GM18502 (cell line): ENCODE results near the gene ZBTB12.

Experiments
- ATAC-seq: cut with Tn5 transposase; IDR thresholded peaks from one replicate; pipeline ENCODE4 v1.9.1; 2021; ENCODE audit warnings: mild to moderate bottlenecking; ENCODE audit not compliant: unreplicated experiment, poor library complexity

Gene ZBTB12

DNA sequence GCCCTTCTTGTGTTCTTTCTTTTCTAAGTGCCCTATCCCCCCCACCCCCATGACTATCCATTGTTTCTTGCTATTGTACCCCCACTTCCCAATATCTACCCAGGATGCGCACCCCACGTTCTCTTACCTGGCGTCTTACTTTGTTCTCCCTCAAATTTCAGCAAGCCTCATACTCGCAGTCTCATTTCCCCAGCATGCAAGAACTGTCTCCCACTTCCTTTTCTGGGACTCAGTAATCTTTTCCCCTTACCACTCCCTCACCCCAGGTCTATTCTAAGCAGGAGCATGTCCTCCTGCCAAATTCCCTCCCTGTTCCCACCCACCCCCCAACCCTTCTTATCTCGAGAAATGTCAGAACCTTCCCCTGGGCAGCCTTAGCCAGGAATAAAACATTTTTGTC lies 2.7 kb downstream of the ZBTB12 start:
- ATAC-seq = no peak

GRCh38 chr6:31898383-31899011 lies 3.4 kb downstream of the ZBTB12 start:
- no peak for ATAC-seq

- ATAC-seq = no peak
Measured at GRCh38 chr6:31897612-31898382, 4.1 kb downstream of the ZBTB12 start, which contains the start of gene EHMT2. Gene EHMT2 (minus strand): TSS chr6:31897698. CDS start chr6:31897677, 21 bp downstream.

DNA sequence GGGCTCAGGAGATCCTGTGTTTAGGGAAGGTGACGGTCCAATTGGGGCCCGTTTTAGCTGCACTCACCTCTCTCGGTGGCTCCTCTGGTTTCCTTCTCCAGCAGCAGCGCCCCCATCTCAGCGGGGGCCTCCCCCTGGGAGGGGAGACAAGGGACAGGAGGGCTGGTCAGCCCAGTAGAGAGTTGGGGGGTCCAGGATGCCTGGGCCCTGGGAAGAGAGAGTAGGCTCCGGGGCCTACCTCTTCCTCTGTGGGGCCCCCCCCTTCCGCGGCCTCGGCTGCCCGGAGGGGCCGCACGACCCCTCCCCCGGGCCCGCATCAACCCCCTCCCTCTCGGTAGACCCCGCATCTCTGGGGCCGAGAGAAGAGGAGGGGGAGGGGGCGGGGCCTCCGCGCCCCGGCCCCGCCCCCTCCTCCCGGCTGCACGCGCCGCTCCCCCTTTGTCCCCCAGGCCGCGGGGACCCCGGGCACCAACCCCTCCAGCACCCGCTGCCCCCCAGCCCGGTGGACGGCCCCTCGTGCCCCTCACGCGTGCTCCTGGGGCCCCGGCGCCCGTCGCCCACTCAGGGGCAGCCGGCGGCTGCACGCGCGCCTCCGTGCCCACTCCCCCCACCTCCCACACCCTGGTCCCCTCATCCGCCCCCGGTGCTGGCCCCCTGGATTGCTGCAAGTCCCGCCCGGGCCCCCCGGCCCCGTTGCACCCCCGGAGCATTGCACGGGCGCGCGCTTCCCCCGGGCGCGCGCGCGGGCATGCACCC lies 4.9 kb downstream of the ZBTB12 start:
- no peak for ATAC-seq

- no peak for ATAC-seq
Measured at GRCh38 chr6:31896493-31896855, 5.4 kb downstream of the ZBTB12 start.

- no peak for ATAC-seq
Measured at GRCh38 chr6:31892821-31893220, 9.1 kb downstream of the ZBTB12 start.

GRCh38 chr6:31889331-31889972 lies 12.4 kb downstream of the ZBTB12 start:
- ATAC-seq = no peak

- ATAC-seq = no peak
Measured at GRCh38 chr6:31888276-31889258, 13.3 kb downstream of the ZBTB12 start.

GRCh38 chr6:31887173-31888007 lies 14.5 kb downstream of the ZBTB12 start:
- ATAC-seq = no peak

DNA sequence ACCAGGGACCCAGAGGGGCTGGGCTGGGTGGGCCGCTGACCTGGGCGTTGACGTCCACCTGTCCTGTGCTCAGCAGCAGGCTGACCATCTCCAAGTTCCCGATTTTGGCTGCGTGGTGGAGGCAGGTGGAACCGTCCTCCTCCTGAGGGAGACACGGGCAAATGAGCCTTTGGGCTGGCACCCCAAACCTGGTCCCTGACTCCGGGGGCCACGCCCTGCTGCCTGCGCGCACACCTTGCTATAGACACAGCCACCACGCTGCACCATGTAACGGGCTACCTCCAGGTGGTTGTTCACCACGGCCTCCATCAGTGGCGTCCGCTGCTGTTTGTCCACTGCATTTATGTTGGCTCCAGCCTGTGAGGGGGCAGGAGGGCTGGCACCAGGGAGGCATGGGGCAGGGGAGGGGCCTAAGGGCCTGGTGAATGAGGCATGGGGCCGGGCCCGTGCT lies 15.3 kb downstream of the ZBTB12 start:
- ATAC-seq = no peak

DNA sequence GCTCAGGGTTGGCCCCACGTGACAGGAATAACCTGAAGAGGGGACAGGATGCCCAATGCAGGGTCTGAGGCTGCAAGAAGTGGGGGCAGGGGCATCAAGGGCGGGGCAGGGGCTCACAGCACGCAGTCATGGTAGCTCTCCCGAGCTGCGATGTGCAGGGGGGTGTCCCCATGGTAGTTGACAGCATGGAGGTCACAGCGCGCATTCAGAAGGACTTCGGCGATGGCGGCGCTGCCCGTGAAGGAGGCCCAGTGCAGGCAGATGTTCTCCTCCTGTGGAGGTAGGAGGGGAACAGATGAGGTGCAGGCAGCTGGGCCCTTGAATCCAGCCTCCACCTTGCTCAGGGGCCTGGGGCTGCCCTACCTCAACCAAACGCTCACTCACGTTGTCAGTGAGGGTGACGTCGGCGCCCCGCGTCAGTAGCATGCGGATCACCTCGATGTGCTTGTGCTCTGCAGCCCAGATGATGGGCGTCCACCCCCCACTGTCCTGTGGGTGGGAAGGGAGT lies 17.3 kb downstream of the ZBTB12 start:
- no peak for ATAC-seq

DNA sequence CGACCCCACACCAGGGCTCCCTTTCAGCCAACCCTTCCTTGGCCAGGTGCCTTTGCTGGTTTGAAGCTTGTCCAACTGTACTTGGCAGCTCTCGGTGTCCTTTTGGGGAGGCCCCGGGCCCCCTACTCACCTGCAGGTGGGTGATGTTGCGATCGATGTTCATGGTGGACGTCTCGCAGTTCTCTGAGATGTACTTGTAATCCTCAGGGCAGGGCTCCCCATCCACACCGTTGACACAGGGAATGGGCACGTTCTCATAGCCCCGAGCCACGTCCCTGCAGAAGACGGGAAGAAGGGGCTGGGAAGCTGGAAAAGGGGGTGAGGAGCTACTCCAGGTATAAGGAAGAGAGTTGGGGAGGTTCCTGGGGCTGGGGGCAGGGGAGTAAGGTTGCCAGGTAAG lies 18.2 kb downstream of the ZBTB12 start:
- ATAC-seq = no peak

- no peak for ATAC-seq
Measured at GRCh38 chr6:31882344-31882743, 19.5 kb downstream of the ZBTB12 start.

DNA sequence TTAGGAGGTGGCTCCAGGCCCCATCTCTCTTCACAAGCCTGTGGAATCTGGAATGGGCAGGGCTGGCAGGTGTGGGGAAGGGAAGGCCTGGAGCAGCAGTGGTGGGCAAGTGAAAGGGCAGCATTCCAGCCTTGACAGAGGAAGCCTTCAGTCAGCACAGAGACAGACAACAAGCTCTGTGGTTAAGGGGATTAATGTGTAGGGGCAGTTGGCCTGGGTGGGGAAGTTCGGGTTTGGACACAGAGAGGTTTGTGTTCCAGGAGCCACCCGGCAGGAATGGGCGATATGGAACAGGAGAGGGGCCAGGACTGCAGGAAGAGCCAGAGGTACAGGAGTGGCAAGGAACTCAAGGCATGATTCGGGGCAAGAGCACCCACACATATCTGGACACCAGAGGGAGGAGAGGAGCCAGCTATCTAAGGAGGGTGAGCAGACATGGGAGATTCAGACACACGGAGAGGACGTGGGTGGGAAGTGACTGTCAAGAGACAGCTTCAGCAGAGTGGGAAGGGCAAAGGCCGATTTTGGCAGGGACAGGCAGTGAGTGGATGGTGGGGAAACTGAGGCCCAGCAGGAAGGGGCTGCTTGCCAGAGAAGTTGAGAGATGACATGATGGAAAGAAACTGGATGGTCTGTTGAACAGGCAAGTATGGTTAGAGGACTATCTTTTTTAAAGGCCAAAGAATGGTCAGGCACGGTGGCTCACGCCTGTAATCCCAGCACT lies 20.6 kb downstream of the ZBTB12 start:
- ATAC-seq = no peak

- no peak for ATAC-seq
Measured at GRCh38 chr6:31880616-31881015, 21.3 kb downstream of the ZBTB12 start.

DNA sequence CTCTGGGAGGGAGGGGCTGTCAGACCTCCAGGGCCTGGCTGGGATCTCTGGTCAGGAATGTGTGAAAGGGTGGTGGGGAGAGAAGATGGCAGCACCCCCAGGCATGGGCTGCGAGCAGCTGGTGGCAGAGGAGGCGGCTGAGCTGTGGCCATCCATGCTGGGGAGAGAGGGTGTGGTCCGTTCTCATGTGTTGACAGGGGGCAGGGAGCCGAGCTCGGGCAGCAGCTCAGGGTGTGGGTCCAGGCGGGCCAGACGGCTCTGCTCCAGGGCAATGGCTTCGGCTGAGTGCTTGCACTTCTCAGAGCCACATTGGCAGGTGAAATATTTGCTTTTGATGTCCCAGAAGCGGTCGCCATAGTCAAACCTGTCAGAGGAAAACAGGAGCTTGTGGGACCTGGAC lies 22.0 kb downstream of the ZBTB12 start:
- ATAC-seq = no peak

GRCh38 chr6:31879143-31879542 lies 22.7 kb downstream of the ZBTB12 start:
- ATAC-seq = no peak

GRCh38 chr6:31878726-31879125 lies 23.2 kb downstream of the ZBTB12 start, which contains the start of gene SLC44A4:
Gene SLC44A4 (minus strand): TSS chr6:31878997. CDS start chr6:31878980, 17 bp downstream.
- no peak for ATAC-seq
